GM12801 (cell line): Measurements from ENCODE around the gene FCHO2.

Source experiments
- CTCF ChIP-seq: IDR thresholded peaks from one replicate; pipeline ENCODE4 v1.5.1; 2011; ENCODE audit warnings: control low read depth; ENCODE audit not compliant: insufficient read length; ENCODE audit errors: extremely low read depth

The FCHO2 gene

GRCh38 chr5:73008831-73009230, 53.0 kb downstream of the FCHO2 start:
- TF ChIP-seq CTCF, result no peak

GRCh38 chr5:73018892-73019291, 63.1 kb downstream of the FCHO2 start:
- TF ChIP-seq CTCF, result no peak

GRCh38 chr5:73019766-73020165, 63.9 kb downstream of the FCHO2 start:
- no peak for TF ChIP-seq CTCF

- TF ChIP-seq CTCF, result no peak
Observed at GRCh38 chr5:73022471-73023169, 66.8 kb downstream of the FCHO2 start.

GRCh38 chr5:73027361-73027760, 71.5 kb downstream of the FCHO2 start:
- no peak for TF ChIP-seq CTCF

GRCh38 chr5:73027816-73028215, 72.0 kb downstream of the FCHO2 start:
- TF ChIP-seq CTCF, result no peak

- no peak for TF ChIP-seq CTCF
Observed at GRCh38 chr5:73028991-73029595, 73.3 kb downstream of the FCHO2 start.
